Measurements from ENCODE around the gene RNF150.

DNA sequence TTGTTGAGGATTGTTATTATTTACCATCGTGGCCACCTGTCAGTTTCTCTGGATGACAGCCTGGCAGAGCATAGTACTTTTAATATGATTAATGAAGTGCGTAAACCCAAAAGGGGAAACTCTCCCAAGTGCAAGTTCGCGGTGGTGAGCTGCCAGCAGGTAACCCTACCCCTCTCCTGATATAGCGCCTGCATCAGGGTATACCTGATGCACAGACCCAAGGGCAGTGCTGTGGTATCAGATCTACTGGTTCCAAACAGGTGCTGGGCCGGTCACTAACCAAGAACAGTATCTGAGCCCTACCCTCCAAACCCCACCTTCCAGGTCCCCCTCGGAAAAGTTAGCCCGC, 1.6 kb downstream of the RNF150 start:
- no peak for TF ChIP-seq POLR2A (IDR thresholded peaks at IDR 0.05)
- TF ChIP-seq, protein P1, sequence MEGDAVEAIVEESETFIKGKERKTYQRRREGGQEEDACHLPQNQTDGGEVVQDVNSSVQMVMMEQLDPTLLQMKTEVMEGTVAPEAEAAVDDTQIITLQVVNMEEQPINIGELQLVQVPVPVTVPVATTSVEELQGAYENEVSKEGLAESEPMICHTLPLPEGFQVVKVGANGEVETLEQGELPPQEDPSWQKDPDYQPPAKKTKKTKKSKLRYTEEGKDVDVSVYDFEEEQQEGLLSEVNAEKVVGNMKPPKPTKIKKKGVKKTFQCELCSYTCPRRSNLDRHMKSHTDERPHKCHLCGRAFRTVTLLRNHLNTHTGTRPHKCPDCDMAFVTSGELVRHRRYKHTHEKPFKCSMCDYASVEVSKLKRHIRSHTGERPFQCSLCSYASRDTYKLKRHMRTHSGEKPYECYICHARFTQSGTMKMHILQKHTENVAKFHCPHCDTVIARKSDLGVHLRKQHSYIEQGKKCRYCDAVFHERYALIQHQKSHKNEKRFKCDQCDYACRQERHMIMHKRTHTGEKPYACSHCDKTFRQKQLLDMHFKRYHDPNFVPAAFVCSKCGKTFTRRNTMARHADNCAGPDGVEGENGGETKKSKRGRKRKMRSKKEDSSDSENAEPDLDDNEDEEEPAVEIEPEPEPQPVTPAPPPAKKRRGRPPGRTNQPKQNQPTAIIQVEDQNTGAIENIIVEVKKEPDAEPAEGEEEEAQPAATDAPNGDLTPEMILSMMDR (IDR thresholded peaks at IDR 0.05) = no peak
